Endodermal cell (in vitro differentiated cells): Measurements from ENCODE around the gene CEP95. TPM values are rescaled to one million over a fixed set of nuclear protein-coding genes. Genes with fewer than 3 reads are reported as not detected.

ENCODE experiments used
- DNase-seq: peaks from one replicate; pipeline ENCODE4 v3.0.0-alpha.2; 2017
- H3K27ac ChIP-seq: 2 replicates; pipeline ENCODE4 v1.5.1; 2013; ENCODE audit warnings: mild to moderate bottlenecking, low read depth, low read length, moderate library complexity
- H3K27me3 ChIP-seq: 2 replicates; pipeline ENCODE4 v1.6.1; 2013; ENCODE audit warnings: mild to moderate bottlenecking, low read length, moderate library complexity; ENCODE audit not compliant: insufficient read depth, control insufficient read depth, poor library complexity, severe bottlenecking
- H3K36me3 ChIP-seq: 2 replicates; pipeline ENCODE4 v1.7.0; 2013; ENCODE audit warnings: mild to moderate bottlenecking, low read length, moderate library complexity; ENCODE audit not compliant: control insufficient read depth, insufficient read depth
- H3K4me1 ChIP-seq: one replicate; pipeline ENCODE4 v1.7.0; 2013; ENCODE audit warnings: low read length; ENCODE audit not compliant: control insufficient read depth, insufficient read depth
- H3K4me3 ChIP-seq: 2 replicates; pipeline ENCODE4 v1.5.1; 2013; ENCODE audit warnings: mild to moderate bottlenecking, low read length, moderate library complexity
- H3K9ac ChIP-seq: 2 replicates; pipeline ENCODE4 v1.6.1; 2013; ENCODE audit warnings: mild to moderate bottlenecking, low read length, moderate library complexity; ENCODE audit not compliant: poor library complexity, severe bottlenecking; ENCODE audit errors: extremely low read depth
- H3K9me3 ChIP-seq: 2 replicates; pipeline ENCODE4 v1.6.1; 2013; ENCODE audit warnings: mild to moderate bottlenecking, low read length, moderate library complexity; ENCODE audit not compliant: control insufficient read depth
- H3K27ac Mint-ChIP-seq: 2 replicates; pipeline ENCODE4 v1.8.0; 2020; ENCODE audit warnings: mixed read lengths
- H3K27me3 Mint-ChIP-seq: 2 replicates; pipeline ENCODE4 v1.8.0; 2021; ENCODE audit warnings: mild to moderate bottlenecking, mixed read lengths; ENCODE audit not compliant: insufficient read depth
- H3K36me3 Mint-ChIP-seq: 2 replicates; pipeline ENCODE4 v1.8.0; 2020; ENCODE audit warnings: low read depth, mixed read lengths
- H3K4me1 Mint-ChIP-seq: 2 replicates; pipeline ENCODE4 v1.8.0; 2020; ENCODE audit warnings: mixed read lengths
- H3K4me3 Mint-ChIP-seq: 2 replicates; pipeline ENCODE4 v1.8.0; 2020; ENCODE audit warnings: mild to moderate bottlenecking, moderate library complexity, mixed read lengths
- H3K9me3 Mint-ChIP-seq: 2 replicates; pipeline ENCODE4 v1.8.0; 2020; ENCODE audit warnings: mild to moderate bottlenecking, mixed read lengths
- CTCF ChIP-seq: fragments of 200-600 bp; sonication (generic); conservative IDR thresholded peaks from 2 replicates; pipeline ENCODE4 v1.5.0; 2021; ENCODE audit warnings: antibody characterized with exemption, mild to moderate bottlenecking
- WGBS, 2 experiments: methylation state at CpG; one replicate each; pipeline versions ENCODE4 v1.1.5 to v1.1.7; 2013; ENCODE audit warnings: missing lambda C conversion rate in 2 of 2, mixed read lengths in 1 of 2; ENCODE audit not compliant: insufficient coverage in 1 of 2, insufficient read length in 1 of 2; 5-methylcytosine and 5-hydroxymethylcytosine counted together
- total RNA-seq, 2 donors: library from RNA; stranded (reverse); fragmentation: NEBNext Ultra II Directional in 1 of 2; extraction: Animal tissue kit (Norgen Biotek cat#: 25700) in 1 of 2; gene quantifications; 2 replicates in 1 of 2; 3 replicates in 1 of 2; pipeline ENCODE4 v1.2.1, GENCODE V29; 2021

CEP95 gene
- total RNA-seq, 2 donors from 2014 or later, result 75.5 to 93.9 TPM

- peaks cover 2% of the 10 kb centered on the region for H3K9me3 Mint-ChIP-seq
- Histone ChIP-seq H3K27ac (no peak overlapping the region), H3K4me3 (no peak overlapping the region), H3K36me3 (no peaks in the 10 kb centered on the region), H3K27me3 (no peaks in the 10 kb centered on the region), H3K9me3 (no peaks in the 10 kb centered on the region), H3K4me1 (peaks cover 7% of the 10 kb centered on the region), H3K9ac (no peak overlapping the region)
- H3K27ac Mint-ChIP-seq, result no peak overlapping the region
- H3K27me3 Mint-ChIP-seq, result peaks cover 2% of the 10 kb centered on the region
- no peak overlapping the region for H3K4me3 Mint-ChIP-seq
- WGBS, 2 experiments, result 88 to 90% methylated on average over 3 of the region's 3 CpGs
- peaks cover 16% of the 10 kb centered on the region for H3K4me1 Mint-ChIP-seq
- TF ChIP-seq CTCF, result no peak
- DNase-seq, result peak; percentile 56
- H3K36me3 Mint-ChIP-seq, result no peaks in the 10 kb centered on the region
Observed at GRCh38 chr17:64471440-64471839, 35.3 kb upstream of the CEP95 start.

GRCh38 chr17:64472564-64472963 is 34.2 kb upstream of the CEP95 start:
- 93 to 100% methylated on average over 2 of the region's 2 CpGs for WGBS, 2 experiments
- Mint-ChIP-seq H3K4me3 (no peak overlapping the region), H3K27ac (no peak overlapping the region), H3K27me3 (peaks cover 2% of the 10 kb centered on the region), H3K4me1 (peaks cover 16% of the 10 kb centered on the region), H3K9me3 (peaks cover 2% of the 10 kb centered on the region), H3K36me3 (no peaks in the 10 kb centered on the region)
- Histone ChIP-seq H3K4me3 (no peak overlapping the region), H3K4me1 (peaks cover 7% of the 10 kb centered on the region), H3K9ac (no peak overlapping the region), H3K36me3 (peaks cover 4% of the 10 kb centered on the region), H3K27me3 (no peaks in the 10 kb centered on the region), H3K27ac (no peak overlapping the region), H3K9me3 (no peaks in the 10 kb centered on the region)
- TF ChIP-seq CTCF, result no peak
- DNase-seq, result no peak

- H3K36me3 ChIP-seq, result peaks cover 29% of the 10 kb centered on the region
- H3K27me3 Mint-ChIP-seq, result no peaks in the 10 kb centered on the region
- H3K36me3 Mint-ChIP-seq, result peaks cover 17% of the 10 kb centered on the region
- H3K4me1 Mint-ChIP-seq, result no peaks in the 10 kb centered on the region
- H3K27ac ChIP-seq, result no peak overlapping the region
- no peak overlapping the region for H3K9ac ChIP-seq
- no peak overlapping the region for H3K4me3 Mint-ChIP-seq
- no peaks in the 10 kb centered on the region for H3K27me3 ChIP-seq
- DNase-seq, result no peak
- TF ChIP-seq CTCF, result no peak
- H3K9me3 ChIP-seq, result no peaks in the 10 kb centered on the region
- no peak overlapping the region for H3K4me3 ChIP-seq
- H3K9me3 Mint-ChIP-seq, result no peaks in the 10 kb centered on the region
- 92% methylated on average over 1 of the region's 1 CpG; no CpG with 5 or more reads in 1 of the 2 experiments for WGBS, 2 experiments
- H3K27ac Mint-ChIP-seq, result no peak overlapping the region
- H3K4me1 ChIP-seq, result no peaks in the 10 kb centered on the region
Observed at GRCh38 chr17:64477849-64478248, 28.9 kb upstream of the CEP95 start.
